Right kidney (tissue), 1 donor: Measurements from ENCODE around the gene PDLIM1.
A peak's percentile ranks its signal among the peaks of the same experiment; 100 is the strongest.

Experiments used
- DNase-seq: peaks from one replicate; pipeline ENCODE4 v3.0.0-alpha.2; 2016

Gene PDLIM1

DNA sequence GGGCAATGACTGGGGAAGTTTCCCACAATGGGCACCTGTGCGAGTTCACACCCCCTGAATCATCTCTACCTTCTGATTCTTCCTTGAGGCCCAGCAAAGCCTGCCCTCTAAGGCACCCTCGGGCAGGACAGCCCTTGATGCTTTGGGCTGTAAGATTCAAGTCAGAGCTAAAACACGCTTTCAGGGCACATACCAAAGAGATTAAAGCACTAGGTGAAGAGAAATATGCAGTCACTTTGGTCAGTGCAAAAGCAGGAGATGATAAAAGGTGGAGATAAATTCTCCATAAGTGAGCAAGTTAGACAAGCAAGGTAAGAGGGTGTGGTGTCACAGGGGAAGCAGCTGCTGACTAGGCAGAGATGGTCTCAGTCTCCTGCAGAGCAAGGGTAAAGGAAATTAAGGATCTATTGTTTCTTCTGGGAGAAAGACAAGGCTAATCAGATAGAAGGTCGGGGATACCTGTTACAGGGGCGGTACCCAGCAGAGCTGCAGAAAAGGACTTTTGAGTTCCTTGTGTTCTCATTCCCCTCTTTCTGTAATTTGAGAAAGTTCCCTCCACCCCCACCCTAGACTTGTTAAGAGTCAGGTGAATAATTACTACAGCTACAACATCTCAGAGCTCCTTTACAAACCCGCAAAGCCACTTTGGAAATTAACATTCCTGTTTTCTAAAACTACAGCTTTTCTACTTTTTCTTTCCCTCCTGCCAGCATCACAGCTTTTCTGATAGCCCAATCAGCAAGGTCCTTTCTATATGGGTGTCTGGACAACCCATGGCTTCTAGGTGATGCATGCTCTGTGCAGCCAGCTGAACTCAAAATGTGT is 26.4 kb downstream of the PDLIM1 start:
- DNase-seq, result no peak

DNA sequence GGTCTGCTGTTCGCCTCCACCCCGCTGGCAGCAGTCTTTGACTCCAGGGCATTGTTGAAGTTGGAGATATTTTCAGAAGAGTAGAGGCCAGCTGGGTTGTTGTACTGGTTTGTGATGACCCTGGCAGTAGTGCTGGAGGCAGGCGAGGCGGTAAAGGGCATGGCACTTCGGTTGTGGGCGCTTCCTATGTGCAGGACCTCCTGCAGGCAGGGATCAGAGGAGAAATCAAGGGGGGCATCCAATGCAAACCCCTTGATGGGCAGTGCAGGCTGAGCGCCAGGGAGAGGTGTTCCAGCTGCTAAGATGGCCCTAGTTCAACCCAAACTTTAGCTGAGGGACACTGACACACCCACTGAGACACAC is 27.0 kb downstream of the PDLIM1 start:
- no peak for DNase-seq

DNA sequence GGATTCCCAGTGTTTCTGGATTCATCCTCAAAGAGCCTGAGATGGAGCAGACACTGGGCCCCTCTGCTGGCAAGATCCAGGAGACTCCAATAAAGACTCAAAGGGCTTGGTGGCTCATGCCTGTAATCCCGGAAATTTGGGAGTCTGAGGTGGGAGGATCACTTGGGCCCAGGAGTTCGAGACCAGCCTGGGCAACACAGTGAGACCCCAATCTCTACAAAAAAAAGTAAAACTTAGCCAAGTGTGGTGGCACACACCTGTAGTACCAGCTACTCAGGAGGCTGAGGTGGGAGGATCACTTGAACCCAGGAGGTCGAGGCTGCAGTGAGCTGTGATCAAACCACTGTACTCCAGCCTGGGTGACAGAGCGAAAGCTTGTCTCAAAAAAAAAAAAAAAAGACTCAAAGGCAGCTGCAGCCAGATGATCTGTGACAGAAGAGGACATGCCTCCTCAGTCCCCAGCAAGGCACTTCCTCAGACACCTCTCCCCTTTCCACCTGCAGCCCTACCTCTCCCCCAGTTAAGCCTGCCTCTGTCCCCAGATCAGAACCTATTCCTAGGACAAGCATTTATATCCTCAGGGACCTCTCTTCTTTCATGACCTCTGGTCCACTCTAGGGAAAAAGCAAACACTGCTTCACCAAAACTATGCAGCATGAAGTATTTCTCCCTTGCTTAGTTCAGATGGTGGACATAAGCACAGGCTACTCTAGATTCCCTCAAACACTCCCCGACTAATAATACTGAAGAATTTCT is 27.9 kb downstream of the PDLIM1 start:
- no peak for DNase-seq

DNA sequence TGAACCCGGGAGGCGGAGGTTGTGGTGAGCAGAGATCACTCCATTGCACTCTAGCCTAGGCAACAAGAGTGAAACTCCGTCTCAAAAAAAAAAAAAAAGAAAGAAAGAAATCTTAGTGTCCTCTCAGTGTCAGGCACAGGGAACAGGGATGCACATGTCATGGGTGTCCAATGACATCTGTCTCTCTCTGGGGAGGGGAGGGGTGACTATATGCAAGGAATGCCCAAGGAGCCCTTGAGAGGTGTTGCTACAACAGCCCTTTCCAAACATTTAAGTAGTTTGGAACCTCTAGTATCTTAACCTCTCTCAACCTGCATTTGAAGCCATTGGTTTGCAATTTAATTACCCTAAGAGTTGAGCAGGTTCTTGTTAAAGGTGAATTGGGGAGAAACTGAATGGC is 28.9 kb downstream of the PDLIM1 start:
- no peak for DNase-seq

DNA sequence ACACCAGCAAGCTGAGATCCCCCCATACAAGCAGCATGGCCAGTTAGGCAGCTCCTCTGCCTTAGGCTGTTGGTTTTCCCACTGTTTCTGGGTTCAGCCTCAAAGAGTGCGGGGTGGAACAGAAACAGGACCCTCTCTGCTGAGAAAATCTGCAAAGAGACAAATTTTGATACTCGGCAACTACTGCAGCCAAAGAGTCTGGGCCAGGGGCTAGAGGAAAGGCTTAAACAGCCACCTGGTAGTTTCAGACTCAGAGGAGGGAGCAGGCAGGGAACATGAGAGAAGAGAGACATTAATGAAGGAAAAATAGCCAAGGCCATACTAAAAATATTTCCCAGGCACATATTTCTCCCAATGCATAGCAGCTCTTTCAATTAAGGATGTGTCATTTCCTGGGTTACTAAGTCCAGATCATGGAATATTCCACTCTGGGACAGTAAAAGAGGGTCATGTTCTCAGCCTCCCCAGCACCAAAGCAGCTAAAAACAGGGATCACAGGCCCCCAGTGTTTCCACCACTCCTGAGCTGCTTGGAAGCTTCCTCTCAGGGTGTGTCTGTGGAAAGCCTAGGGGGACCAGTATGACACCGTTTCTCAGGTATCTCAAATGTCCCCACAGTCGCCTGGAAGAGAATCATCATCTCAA is 29.8 kb downstream of the PDLIM1 start:
- DNase-seq, result no peak

DNA sequence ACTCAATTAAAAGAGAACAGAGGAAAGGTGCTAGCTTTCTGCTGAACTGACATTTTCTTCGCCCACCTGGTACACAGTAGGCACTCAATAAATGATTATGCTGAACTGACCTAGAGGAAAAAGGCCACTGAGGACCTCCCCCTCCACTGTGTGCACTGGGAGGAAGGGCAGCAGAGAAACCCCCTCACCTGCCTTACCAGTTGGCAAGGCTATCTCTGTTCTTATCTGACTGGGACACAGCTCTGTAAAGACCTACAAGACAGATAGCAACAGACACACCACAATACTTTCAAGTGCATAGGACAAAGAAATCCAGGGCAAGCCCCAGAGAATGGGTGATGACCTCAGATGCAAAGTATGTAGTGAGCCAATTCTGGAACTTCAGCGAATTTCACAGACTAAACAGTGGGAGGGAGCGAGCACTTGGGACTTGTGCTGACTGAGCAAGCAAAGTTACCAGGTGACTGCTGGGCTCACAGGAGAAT is 30.4 kb downstream of the PDLIM1 start:
- DNase-seq, result no peak

DNA sequence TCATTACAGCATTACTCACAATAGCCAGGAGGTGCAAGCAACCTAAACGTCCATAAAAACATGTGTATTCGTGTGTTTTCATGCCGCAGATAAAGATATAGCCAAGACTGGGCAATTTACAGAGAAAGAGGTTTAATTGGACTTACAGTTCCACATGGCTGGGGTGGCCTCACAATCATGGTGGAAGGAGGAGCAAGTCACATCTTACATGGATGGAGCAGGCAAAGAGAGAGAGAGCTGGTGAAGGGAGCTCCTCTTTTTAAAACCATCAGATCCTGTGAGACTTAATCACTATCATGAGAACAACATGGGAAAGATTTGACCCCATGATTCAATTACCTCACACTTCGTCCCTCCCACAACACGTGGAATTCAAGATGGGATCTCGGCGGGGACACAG is 33.0 kb downstream of the PDLIM1 start:
- DNase-seq, result no peak

DNA sequence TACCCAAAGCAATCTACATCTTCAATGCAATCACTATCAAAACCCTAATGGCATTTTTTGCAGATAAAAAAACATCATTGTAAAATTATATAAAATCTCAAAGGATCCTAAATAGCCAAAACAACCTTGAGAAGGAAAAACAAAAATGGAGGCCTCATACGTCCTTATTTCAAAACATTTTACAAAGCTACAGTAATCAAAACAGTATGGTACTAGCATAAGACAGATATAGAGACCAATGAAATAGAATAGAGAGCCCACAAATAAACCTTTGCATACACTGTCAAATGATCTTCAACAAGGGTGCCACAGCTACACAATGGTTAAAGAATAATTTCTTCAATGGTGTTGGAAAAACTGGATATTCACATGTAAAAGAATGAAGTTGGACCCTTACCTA is 34.5 kb downstream of the PDLIM1 start:
- DNase-seq, result no peak

DNA sequence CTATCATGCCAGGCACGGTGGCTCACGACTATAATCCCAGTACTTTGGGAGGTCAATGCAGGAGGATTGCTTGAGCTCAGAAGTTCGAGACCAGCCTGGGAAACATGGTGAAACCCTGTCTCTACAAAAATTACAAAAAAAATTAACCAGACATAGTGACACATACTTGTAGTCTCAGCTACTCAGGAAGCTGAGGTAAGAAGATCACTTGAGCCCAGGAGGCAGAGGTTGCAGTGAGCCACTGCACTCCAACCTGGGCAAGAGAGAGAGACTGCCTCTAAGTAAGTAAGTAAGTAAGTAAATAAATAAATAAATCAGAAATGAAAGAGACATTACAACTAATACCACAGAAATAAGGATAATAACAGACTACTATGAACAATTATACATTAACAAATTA is 36.2 kb downstream of the PDLIM1 start:
- DNase-seq, result no peak

DNA sequence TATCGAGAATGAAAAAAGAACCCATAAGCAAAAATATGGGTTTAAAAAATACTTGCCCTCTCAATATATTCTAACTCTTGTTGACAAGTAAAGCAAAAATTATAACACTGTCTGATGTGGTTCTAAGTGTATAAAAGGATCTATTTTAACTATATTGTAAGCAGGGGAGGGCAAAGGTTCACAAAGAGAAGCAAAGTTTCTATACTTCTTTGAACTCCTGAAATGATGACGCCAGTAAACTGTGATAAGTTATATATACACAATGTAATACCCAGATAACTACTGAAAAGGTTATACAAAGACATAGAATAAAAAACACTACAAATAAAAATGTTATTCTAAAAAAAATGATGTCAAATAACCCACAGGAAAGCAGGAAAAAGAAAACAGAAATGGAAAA is 37.1 kb downstream of the PDLIM1 start:
- DNase-seq, result no peak

DNA sequence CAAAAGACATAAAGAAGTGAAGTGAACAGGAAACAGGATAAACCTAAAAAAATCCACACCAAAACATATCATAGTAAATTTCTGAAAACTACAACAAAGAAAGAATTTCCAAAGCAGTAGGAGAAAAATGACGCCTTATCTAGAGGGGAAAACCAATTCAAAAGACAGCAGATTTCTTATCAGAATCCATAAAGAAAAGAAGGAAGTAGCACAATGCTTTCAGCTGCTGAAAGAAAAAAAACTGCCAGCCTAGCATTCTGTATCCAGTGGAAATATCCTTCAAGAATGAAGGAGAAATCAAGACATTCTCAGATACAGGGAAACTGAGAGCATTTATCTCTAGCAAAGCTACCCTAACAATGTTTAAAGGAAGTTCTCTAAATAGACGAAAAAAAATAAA is 37.8 kb downstream of the PDLIM1 start:
- no peak for DNase-seq

DNA sequence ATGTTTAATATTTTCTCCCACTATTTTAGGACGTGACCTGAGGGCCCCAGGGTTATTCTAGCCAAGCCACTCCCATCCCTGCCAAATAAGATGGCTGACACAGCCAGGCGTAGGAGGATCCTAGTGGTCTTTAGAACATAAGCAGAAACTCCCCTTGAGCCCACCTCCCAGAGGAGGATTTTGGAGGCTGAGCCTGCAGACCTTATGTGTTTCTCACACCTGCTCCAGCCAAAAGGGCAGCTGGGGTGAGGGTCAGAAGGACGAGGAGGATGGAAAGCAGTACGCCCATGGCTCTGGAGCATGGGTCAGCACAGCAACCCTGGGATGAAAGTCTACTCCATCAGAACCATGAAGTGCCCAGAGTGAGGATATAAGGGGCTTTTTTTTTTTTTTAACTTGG is 39.9 kb downstream of the PDLIM1 start:
- no peak for DNase-seq

DNA sequence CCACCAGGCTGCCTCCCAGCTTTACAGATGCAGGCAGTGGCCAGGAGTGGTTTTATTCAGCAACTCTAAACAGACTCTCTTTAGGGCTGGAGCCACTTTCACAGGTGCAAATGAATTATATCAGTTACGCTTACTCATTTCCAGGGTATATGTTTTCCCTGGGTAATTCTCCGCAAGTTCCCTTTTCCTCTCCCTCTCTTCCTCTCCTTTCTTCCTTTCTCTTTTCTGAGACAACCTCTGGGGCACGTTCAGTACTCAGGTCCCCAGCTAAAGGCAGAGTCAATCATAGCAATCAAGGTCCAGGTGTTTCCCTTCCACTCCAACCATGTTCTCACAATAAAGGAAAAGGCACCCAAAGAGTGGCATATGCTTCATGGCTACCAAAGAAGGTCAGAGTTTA is 41.3 kb downstream of the PDLIM1 start:
- no peak for DNase-seq

DNA sequence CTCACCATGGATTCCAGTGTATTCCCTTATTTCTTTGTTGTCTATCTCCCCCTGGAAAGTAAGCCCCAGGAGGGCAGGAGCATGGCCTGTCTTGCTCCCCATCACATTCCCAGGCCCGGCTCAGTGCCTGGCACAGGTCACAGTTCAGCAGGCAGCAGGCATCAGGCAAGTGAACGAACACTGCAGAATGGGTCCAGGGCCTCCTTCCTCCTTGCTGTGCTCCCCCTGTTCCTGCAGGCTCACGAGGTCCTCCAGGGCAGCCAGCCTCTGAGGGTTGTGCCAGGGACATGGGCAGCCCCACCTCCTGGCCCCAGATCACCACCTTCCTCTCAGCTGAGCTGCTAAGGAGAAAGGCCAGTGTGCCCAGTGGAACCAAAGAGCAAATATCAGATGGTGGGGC is 41.8 kb downstream of the PDLIM1 start:
- DNase-seq, result no peak

DNA sequence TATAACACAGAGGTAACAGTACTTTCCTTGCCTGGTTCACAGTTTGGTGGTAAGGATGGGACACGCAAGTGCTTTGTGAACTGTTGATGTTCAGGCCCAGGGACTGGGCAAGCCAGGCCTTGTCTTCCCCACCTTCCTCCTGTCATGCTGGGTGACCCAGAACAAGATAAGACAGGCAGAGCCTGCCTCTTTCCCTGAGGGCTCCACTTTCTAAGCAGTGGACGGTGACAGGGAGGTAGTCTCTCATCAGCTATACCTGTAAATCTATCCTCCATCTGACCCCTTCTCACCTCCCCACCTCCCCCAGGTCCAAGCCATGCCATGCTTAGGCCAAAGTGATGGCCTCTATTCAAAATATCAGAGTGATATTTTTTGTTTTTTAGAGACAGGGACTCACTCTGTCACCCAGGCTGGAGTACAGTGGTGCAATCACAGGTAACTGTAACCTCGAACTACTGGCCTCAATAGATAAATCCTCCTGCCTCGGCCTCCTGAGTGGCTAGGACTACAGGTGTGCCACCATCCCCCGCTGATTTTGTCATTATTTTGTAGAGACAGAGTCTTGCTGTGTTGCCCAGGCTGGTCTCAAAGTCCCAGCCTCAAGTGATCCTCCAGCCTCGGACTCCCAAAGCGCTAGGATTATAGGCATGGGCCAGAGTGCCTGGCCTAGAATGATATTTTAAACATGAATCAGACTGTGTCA is 42.8 kb downstream of the PDLIM1 start:
- no peak for DNase-seq

DNA sequence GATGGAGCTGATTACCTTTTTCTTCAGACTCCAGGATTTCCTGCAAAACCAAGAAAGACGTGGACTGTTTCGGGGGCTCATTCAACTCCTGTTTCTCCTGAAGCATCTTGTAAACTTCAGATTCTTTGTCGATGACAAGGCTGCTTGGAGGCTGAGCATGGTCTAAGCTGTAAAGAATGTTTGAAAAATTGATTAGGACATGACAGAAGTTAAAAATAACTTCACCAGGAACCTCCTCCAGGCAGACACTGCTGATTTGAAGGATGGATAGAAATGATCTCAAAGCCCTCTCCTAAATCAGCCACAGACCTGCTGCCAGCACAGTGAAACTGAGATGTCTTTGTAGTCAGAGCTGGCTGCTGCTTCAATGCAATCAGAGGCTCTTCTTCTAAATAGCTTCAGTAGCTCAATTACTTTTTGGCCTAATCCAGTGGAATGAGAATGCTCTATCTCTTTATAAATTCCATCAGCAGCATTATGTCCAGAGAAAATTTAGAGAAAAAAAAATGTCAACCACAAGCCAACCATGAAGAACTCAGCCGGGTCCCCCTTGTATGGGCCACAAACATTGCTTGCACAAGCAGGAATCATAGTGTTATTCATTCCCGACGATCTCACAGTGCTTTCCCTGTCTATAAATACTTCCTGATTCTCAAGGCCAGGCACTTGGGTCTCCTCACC is 43.5 kb downstream of the PDLIM1 start:
- DNase-seq, result no peak

DNA sequence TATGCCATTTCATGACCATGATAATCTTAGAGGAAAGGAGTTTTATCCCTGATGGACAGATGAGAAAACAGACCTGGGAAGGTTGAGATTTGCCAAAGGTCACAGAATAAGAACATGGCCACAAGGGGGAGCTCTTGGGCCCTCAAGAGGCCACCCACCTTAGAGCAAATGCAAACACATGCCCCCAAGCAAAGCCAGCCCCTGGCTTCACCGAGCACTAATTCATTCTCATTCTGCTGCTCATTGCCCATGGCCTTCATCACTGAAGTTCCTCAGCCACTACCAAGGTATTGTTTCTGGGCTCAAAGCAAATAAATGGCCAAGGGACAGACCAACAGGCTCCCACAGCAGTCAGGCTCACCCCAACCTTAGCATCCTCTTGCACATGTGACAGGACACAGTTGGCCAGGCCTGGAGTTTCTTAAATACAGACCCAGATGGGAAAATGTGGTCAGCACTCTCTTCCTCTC is 44.2 kb downstream of the PDLIM1 start:
- peak; percentile 55 for DNase-seq

DNA sequence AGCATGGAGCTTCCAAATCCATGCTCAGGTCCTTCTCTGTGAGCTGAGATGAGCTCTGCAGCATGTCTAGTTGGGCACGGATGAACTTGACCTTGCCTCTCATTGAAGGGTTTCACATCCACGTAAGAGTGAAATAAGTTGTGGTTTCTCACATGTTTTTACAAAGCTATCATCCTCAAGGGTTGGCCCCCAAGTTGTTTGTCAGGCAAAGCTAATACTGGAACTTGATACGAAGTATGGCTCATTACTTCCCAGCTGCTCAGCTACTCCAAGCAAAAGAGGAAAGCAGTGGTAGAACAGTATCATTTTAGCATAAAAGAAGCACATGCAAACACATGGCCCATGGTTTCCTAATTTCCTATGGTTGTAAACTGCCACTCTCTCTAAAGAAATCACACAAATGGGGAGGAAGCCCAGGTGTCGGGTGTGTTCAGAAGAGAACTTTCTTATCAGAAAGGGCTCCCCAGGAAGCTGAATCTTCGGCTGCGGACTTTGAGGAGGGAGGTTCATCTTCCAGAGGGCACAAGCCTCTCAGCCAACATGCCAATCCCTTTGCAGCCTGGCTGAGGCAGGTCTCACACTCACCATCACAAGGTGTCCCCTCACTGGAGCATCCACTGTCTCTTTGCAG is 45.3 kb downstream of the PDLIM1 start:
- DNase-seq, result no peak

DNA sequence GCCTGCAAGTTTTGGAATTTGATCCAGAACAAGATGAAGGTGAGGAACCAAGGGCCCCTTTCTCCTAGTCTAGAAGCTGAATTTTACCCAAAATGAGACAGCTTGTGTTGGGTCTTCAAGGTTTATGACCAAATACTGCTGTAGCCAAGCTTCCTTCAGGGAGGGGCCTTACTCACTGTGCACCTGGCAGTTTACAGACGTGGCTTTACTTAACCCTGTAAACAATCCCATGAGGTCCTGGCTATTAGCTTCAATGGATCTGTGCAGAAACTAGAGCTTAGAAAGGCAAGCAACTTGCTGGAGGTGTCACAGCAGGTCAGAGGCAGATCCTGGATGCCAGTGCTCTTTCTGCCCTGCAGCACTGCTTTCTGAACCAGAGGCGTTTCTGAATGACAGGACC is 46.7 kb downstream of the PDLIM1 start:
- DNase-seq, result no peak

DNA sequence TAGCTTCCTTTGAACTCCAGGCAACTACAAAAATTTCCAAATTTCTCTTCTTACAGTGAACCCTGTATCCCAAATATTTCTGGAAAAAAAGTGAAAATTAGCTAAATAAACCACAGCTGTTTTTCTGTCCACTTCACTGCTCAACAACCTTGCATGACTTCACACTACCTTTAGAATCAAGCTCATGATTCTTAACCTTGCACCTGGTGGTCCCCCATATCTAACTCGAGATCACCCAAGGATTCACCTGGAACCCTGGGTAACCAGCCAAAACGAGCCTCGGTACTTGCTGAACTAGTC is 47.5 kb downstream of the PDLIM1 start:
- DNase-seq, result no peak

DNA sequence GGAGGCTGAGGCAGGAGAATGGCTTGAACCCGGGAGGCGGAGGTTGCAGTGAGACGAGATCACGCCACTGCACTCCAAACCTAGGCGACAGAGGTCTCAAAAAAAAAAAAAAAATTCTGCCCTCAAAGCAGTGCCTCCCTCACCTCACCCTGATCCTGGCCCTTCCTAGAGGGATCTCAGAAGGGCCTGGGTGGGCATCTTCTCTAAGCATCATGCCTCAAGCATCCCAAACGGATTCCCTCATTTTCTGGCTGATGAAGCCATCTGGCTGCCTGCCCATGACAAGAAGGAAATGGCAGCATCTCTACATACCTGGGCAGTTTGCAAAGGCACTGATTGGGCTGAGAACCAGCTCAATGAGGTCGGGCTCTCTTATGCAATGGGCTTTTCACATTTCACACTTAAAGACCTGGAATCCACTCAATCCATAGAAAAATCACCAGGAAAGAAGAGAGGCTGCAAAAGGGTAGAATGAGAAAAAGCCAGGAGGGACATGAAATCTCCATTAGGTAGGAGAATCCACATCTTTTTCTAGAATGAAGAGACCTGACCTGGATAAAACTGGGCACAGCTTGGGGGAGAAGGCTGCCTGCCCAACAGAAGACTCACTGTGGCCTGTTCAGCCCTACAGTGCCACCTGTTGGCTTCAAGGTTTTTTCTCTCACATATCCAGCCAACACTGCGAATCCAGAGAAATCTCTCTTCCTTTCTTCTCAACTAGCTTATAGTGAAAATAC is 48.1 kb downstream of the PDLIM1 start:
- DNase-seq, result no peak
